HG02938 (cell line): ENCODE data around the gene HLA-A.

Experiments used
- ATAC-seq: cut with Tn5 transposase; IDR thresholded peaks from one replicate; pipeline ENCODE4 v1.9.1; 2021; ENCODE audit warnings: mild to moderate bottlenecking, moderate library complexity; ENCODE audit not compliant: unreplicated experiment

Gene HLA-A

GRCh38 chr6:29984232-29984631 lies 41.9 kb downstream of the HLA-A start:
- ATAC-seq: no peak

- no peak for ATAC-seq
These were observed 42.7 kb downstream of the HLA-A start for GRCh38 chr6:29984992-29985391.

- no peak for ATAC-seq
These were observed 43.9 kb downstream of the HLA-A start for GRCh38 chr6:29986179-29986781.

- no peak for ATAC-seq
These were observed 46.9 kb downstream of the HLA-A start for GRCh38 chr6:29989211-29989610.

GRCh38 chr6:29990931-29991330 lies 48.6 kb downstream of the HLA-A start:
- ATAC-seq: no peak

GRCh38 chr6:29992807-29993206 lies 50.5 kb downstream of the HLA-A start:
- ATAC-seq: no peak

- ATAC-seq: no peak
These were observed 52.5 kb downstream of the HLA-A start for GRCh38 chr6:29994826-29995225.

GRCh38 chr6:29995340-29995777 lies 53.0 kb downstream of the HLA-A start:
- ATAC-seq: no peak
